GM19467 (cell line): ENCODE measurements around the gene RTP3.

Source experiments
- ATAC-seq: cut with Tn5 transposase; IDR thresholded peaks from one replicate; pipeline ENCODE4 v1.9.1; 2021; ENCODE audit warnings: mild to moderate bottlenecking, moderate library complexity; ENCODE audit not compliant: unreplicated experiment

Gene RTP3

DNA sequence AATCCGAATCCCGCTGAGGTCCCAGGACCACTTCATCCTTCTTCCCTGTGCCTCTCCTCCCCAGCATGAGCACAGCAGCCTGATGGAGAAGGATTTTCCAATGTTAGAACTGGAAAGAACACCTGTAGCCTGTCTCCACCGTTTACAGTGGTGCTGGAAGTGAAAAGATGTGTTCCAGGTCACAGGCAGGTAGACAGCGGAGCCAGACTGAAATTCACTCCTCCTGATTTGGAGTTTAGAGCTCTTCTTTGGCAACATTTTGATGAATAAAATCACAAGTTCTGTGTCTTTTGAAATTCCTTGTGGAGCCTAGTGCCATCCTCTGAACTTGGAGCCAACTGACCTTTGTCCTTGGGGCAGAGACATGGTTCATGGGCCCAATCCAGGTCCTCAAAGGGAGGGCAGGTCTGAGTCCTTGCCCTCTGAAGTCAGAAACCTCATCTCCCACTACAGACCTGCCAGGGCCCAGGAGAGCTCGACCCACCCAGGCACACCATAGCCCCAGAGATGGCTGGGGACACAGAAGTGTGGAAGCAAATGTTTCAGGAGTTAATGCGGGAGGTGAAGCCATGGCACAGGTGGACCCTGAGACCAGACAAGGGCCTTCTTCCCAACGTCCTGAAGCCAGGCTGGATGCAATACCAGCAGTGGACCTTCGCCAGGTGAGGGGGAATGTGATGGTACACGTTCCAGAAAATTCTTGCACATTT, at the start of gene RTP3:
Gene RTP3 (plus strand): TSS at position 421 of the 710 bp plus-strand sequence. CDS start 87 bp downstream, at position 508.
- no peak for ATAC-seq

GRCh38 chr3:46448721-46449120, 49.1 kb upstream of the RTP3 start:
- no peak for ATAC-seq

DNA sequence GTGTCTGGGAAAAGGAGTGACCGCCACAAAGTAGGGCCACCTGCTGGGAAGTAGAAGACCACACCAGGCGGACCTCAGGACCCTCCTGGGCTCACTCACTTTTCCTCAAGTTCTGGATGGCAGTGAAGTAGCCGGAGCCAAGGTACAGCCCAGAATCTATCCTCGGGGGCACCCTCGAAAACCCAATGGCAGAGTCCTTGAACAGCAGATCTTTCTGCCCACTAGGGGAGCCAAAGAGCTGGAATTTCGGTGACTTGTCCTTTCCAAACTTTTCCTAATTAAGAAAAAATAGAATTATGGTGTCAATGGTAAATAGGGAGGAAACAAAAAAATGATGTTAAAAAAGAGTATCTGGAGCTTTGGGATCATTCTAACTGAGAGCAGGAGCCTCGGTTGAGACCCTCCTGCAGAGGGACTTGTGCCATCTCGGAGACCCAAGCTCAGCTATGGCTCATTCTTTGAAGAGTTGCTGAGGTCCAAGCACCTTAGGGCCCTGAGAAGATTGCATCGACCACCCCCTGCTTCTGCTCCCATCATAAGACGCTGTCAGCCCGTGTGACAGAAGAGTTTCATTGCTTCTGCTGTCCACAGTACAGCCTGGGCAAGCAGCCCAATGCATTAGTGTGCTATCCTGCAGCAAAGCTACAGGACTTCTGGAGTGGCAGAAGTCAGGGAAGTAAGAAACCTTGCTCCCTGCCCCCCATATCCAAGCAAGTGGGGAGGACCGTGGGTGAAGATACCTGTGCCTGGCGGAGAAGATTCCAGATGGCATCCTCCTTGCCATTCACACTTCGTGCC, 47.8 kb upstream of the RTP3 start:
- no peak for ATAC-seq

GRCh38 chr3:46453526-46454208, 44.1 kb upstream of the RTP3 start:
- no peak for ATAC-seq

DNA sequence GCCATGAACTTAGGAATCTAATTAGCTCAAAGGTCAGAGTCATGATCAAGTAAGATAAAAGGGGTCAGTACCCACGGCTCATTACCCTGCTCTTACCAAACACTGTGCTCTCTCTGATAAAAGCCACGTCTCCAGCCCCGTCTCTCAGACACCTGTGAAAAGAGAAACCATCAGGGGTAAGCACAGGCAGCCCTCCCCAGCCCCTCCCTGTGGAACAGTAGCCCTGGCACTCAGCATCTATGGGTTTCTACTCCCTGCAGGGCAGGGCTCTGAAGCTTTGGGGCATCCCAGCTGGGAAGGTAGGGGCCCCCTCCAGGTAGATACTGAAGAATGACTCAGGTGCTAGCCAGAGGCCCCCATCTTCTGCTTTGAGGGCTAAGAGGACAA, 43.6 kb upstream of the RTP3 start:
- no peak for ATAC-seq

GRCh38 chr3:46454606-46455005, 43.2 kb upstream of the RTP3 start:
- no peak for ATAC-seq

DNA sequence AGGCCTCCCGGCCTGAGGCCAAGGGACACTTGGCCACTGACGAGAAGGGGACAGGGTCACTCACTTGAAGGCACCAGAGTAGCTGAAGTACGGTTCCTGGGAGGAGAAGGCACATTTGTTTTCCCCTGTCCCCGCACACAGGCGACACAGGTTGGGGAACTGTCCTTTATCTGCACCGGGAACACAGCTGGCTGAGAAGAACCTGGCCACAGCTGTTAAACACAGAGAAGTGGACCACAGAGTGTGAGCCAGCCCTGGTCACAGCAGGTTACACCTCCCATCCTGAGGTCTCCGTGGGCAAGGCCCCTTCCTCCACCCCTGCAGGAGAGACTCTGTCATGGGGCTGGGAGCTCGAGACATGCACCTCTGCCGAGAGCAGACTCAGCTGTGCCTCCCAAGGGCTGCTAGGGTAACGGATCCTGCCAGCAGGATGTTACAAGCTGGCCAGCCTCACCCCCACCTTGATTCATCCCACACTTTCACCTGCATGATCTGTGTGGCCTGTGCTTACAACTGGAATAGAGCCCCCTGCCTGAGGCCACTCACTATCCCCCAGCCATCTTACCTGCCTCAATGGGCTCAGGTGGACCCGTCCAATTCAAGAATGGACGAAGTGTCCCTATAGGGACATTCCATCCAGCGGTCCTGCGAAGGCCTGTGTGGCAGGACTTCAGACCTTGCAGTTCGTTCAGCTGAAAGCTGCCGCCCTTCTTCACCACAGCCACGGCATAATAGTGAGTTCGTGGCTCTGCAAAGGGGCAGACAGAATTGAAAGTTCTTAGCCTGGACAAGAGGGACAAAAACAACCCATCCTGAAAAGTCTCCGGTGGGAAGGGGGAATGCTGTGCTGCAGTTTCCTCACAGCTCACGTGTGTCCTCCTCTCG, 42.3 kb upstream of the RTP3 start:
- no peak for ATAC-seq

GRCh38 chr3:46456118-46456517, 41.7 kb upstream of the RTP3 start:
- no peak for ATAC-seq

DNA sequence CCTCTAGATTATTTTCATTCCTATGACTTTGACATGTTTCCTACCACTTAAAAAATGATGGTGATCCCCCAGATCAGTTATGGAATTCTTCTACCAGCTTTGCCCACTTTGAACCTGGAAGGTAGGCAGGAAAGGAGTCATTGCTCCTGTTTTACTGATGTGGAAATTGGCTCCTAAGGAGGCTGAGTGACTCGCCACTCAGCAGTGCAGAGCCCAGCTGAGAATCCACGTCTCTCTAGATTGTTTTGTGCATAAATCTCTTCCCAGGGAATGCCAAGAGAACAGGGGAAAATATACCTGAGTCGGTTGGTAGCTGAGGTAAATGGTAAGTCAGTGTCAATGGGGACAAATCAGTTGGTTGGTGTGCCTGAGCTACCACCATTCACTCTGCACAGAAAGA, 37.7 kb upstream of the RTP3 start:
- ATAC-seq: no peak

DNA sequence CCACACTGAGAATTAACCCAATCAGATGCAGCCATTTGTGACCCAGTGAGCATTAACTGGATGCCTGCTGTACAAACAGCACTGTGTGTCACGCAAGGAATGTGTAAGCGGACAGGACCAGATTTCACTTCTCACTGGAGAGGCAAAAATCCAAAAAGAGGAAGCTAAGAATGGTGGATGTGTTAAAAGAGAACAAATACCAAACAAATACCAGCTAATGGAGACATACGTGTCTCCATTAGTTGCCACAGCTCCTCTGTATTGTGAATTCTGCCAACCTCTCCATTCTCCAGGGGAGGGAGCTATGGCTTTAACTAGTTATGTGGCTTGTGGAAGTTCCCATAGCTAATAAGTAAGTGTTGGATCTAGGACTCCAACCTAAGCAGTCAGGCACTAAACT, 35.7 kb upstream of the RTP3 start:
- no peak for ATAC-seq

GRCh38 chr3:46462511-46462910, 35.3 kb upstream of the RTP3 start:
- no peak for ATAC-seq

GRCh38 chr3:46463120-46463867, 34.5 kb upstream of the RTP3 start:
- ATAC-seq: no peak

GRCh38 chr3:46463868-46464241, 33.9 kb upstream of the RTP3 start:
- ATAC-seq: no peak

DNA sequence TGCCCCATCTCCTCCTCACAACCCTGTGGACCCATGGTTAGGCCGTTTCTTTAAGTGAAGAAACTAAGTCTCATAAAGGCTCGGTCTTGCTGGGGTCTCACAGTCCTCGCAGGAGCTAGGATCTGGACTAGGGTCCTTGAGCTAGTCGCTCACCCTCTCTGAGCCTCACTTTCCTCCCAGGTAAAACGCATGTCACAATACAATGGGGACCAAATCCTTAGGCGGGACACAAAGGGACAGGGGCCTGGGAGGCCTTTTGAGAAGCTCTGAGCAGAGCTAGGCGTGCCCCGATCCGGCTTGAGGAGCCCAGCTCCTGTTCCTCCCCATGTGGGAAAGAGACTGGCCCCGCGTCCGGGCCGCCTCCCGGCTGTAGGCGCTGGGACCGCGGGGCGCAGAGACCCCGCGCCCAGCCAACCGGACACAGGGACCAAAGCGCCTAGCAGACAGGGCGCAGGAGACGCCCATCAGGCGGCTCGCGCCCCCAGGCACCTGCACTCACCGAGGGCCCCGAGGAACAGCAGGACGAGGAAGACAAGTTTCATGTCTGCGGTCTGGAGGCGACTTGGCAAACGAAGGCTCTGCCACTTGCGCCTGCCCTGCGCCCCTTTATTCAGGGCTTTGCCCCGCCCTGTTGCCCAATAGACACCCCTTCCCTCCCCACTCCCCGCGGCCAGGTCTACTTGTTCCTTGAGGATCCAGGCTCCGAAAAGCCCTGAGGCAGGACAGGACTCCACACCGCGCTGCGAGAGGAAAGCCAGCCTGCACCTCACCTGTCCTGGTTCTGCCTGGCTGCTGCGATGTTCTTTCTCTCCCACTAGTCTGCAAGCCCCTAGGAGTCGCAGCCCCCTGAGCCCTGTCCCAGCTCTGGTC, 33.2 kb upstream of the RTP3 start, which contains the start of gene LTF:
Gene LTF (minus strand): TSS at position 580 of the 870 bp plus-strand sequence. CDS start 38 bp downstream, at position 542.
- ATAC-seq: no peak

DNA sequence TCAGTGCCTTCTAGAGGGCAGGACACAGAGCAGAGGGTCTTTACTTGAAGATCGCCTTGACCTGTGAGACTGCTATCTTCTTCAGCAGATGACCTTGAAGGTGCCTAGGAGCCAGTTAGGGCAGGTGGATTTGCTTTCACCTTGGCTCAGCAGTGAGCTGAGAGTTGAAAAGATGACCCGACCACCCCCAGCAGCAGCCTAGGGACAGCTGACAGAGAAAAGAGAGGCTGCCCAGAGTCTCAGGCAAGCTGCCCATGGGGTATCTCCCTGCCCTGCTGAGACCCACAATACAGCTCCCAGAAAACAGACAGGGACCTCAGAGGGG, 32.6 kb upstream of the RTP3 start:
- ATAC-seq: no peak

DNA sequence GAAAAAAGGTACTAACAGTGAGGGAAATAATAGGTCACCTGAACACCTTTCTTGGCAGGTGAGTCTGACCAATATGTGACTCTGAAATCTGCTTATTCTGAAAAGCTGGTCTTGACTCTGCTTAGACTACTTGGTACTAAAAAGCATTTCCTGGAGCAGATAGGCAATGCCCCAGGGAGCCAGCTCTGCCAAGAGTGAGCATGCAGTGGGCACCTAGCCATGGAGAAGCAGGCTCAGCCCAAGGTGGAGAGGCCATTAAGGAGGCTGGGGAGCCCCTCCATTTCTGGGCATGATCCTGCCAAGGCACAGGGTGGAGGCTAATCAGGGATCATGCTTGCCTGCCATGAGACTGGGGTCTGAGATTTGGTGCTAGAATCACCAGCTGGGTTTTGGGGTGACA, 31.5 kb upstream of the RTP3 start:
- ATAC-seq: no peak

DNA sequence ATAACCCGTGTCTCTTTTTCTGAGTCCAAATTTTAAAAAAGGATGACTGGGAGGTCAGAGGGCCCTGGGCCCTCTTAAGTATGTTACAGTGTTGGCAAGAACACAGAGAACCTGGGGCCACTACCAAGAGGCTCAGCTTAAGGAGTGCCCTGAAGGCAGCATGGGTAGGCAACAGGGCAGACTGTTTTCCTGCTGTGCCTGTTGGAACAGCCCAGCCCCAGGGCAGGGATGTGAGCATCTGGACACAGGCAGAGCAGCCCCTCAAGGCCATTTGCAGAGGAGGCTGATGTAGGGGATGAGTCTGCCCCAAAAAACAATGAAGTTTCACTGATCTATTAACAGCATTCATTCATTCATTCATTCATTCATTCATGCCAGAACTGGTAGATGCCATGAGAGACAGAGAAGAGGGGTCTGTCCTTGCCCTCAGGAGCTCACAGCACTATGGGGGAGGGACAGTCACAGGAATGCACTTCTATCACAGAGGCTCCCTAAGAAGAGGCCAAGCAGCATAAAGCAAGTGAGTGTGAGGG, 30.8 kb upstream of the RTP3 start:
- no peak for ATAC-seq

- no peak for ATAC-seq
These were observed 30.2 kb upstream of the RTP3 start for GRCh38 chr3:46467562-46467961.
